HL-60 (cell line): ENCODE measurements around the gene WFDC5.

Experiments used
- DNase-seq, 2 experiments: peaks; one replicate each; pipeline ENCODE4 v3.0.0-alpha.2; 2010 to 2020; ENCODE audit warnings: low read depth in 1 of 2, low spot score in 1 of 2
- H3K27ac ChIP-seq: fragments of 250-450 bp; sonication (Bioruptor Pico); replicated peaks from 2 replicates; pipeline ENCODE4 v1.5.1; 2020; ENCODE audit warnings: mild to moderate bottlenecking, moderate library complexity
- H3K27me3 ChIP-seq: fragments of 250-450 bp; sonication (Bioruptor Pico); 2 replicates; pipeline ENCODE4 v1.5.1; 2021; ENCODE audit warnings: mild to moderate bottlenecking, moderate library complexity; ENCODE audit not compliant: insufficient read depth, poor library complexity, severe bottlenecking
- H3K4me3 ChIP-seq: replicated peaks from 2 replicates; pipeline ENCODE4 v1.5.1; 2011; ENCODE audit warnings: mild to moderate bottlenecking, control low read depth, low read length; ENCODE audit not compliant: insufficient read depth
- CTCF ChIP-seq: IDR thresholded peaks from one replicate; pipeline ENCODE4 v1.5.1; 2011; ENCODE audit warnings: low read length, control low read depth, inconsistent platforms; ENCODE audit not compliant: insufficient read depth
- GABPA ChIP-seq: IDR thresholded peaks from 2 replicates; pipeline ENCODE4 v1.6.1; 2012; ENCODE audit warnings: low read depth
- POLR2AphosphoS5 ChIP-seq: IDR thresholded peaks from 2 replicates; pipeline ENCODE4 v1.6.1; 2012; ENCODE audit warnings: low read depth
- REST ChIP-seq: IDR thresholded peaks from 2 replicates; pipeline ENCODE4 v1.6.1; 2012; ENCODE audit warnings: low read depth; ENCODE audit not compliant: insufficient replicate concordance
- SPI1 ChIP-seq: IDR thresholded peaks from 2 replicates; pipeline ENCODE4 v1.6.1; 2012; ENCODE audit warnings: low read depth, mild to moderate bottlenecking, borderline replicate concordance

WFDC5 gene

GRCh38 chr20:45118028-45118427 lies 3.1 kb upstream of the WFDC5 start:
- TF ChIP-seq CTCF: no peak
- TF ChIP-seq SPI1: no peak
- no peak for TF ChIP-seq REST
- TF ChIP-seq POLR2AphosphoS5: no peak
- TF ChIP-seq GABPA: no peak
- no peak for DNase-seq

GRCh38 chr20:45117581-45117980 lies 2.6 kb upstream of the WFDC5 start:
- no peak overlapping the region for H3K4me3 ChIP-seq
- DNase-seq: no peak
- no peak overlapping the region for H3K27ac ChIP-seq
- peaks cover 5% of the 10 kb centered on the region for H3K27me3 ChIP-seq
- TF ChIP-seq SPI1 (no peak), CTCF (no peak), GABPA (no peak), POLR2AphosphoS5 (no peak), REST (no peak)

More at GRCh38 chr20:45118028-45118427, 3.1 kb upstream of the WFDC5 start:
- H3K27ac ChIP-seq: no peak overlapping the region
- H3K4me3 ChIP-seq: no peak overlapping the region
- peaks cover 6% of the 10 kb centered on the region for H3K27me3 ChIP-seq

GRCh38 chr20:45115829-45116228 lies 855 bp upstream of the WFDC5 start:
- peaks cover 3% of the 10 kb centered on the region for H3K27me3 ChIP-seq
- no peak for DNase-seq
- H3K4me3 ChIP-seq: no peak overlapping the region
- H3K27ac ChIP-seq: no peak overlapping the region
- no peak for TF ChIP-seq CTCF

- Histone ChIP-seq H3K27ac (no peak overlapping the region), H3K4me3 (no peak overlapping the region), H3K27me3 (peaks cover 3% of the 10 kb centered on the region)
- no peak for TF ChIP-seq GABPA
- no peak for TF ChIP-seq CTCF
- TF ChIP-seq SPI1: no peak
- no peak for TF ChIP-seq POLR2AphosphoS5
- TF ChIP-seq REST: no peak
- DNase-seq: no peak
Measured at GRCh38 chr20:45115386-45115774, 406 bp upstream of the WFDC5 start.
